WTC11 (cell line): Measurements from ENCODE around the gene GARIN3. TPM values are rescaled to one million over a fixed set of nuclear protein-coding genes. Genes with fewer than 3 reads are reported as not detected.

ENCODE experiments used
- ATAC-seq: fragments of 200-7000 bp; cut with Tn5 transposase; 2 replicates; pipeline ENCODE4 v1.10.0; 2021; ENCODE audit warnings: mild to moderate bottlenecking, moderate library complexity
- CTCF ChIA-PET: fragments of 300-600 bp; sonication (Branson Sonifier 250); formaldehyde crosslinking; loops from one replicate; lab custom pipeline; 2021; ENCODE audit warnings: antibody characterized with exemption; lab: Charles Lee
- POLR2A ChIA-PET: fragments of 350-600 bp; sonication (Branson Sonifier 250); formaldehyde crosslinking; loops from one replicate; lab custom pipeline; 2021; ENCODE audit warnings: antibody characterized with exemption; lab: Charles Lee
- DNase-seq: peaks from one replicate; pipeline ENCODE4 v3.0.0; 2021; ENCODE audit warnings: low spot score
- H3K27ac Mint-ChIP-seq: 2 replicates; pipeline ENCODE4 v1.8.0; 2021; ENCODE audit warnings: mixed read lengths
- H3K27me3 Mint-ChIP-seq: 2 replicates; pipeline ENCODE4 v1.8.0; 2021; ENCODE audit warnings: low read depth, mild to moderate bottlenecking, moderate library complexity, mixed read lengths
- H3K36me3 Mint-ChIP-seq: 2 replicates; pipeline ENCODE4 v1.8.0; 2021; ENCODE audit warnings: mixed read lengths
- H3K4me1 Mint-ChIP-seq: 2 replicates; pipeline ENCODE4 v1.8.0; 2022; ENCODE audit warnings: mixed read lengths
- H3K4me3 Mint-ChIP-seq: 2 replicates; pipeline ENCODE4 v1.8.0; 2021; ENCODE audit warnings: mild to moderate bottlenecking, moderate library complexity, mixed read lengths
- H3K9me3 Mint-ChIP-seq: 2 replicates; pipeline ENCODE4 v1.8.0; 2021; ENCODE audit warnings: mixed read lengths
- CBFB ChIP-seq: sonication (generic); formaldehyde crosslinking; IDR thresholded peaks from 2 replicates; pipeline ENCODE4 v1.8.1; 2022; ENCODE audit warnings: mild to moderate bottlenecking, low read depth, missing genetic modification reagents
- CREB1 ChIP-seq: sonication (generic); formaldehyde crosslinking; IDR thresholded peaks from 2 replicates; pipeline ENCODE4 v1.8.0; 2023; ENCODE audit warnings: mild to moderate bottlenecking, missing genetic modification reagents
- ETV6 ChIP-seq: sonication (generic); formaldehyde crosslinking; IDR thresholded peaks from 2 replicates; pipeline ENCODE4 v1.8.1; 2022; ENCODE audit warnings: mild to moderate bottlenecking, missing genetic modification reagents
- FOXJ3 ChIP-seq: sonication (generic); formaldehyde crosslinking; IDR thresholded peaks from 2 replicates; pipeline ENCODE4 v1.9.0; 2021; ENCODE audit warnings: missing genetic modification reagents, mild to moderate bottlenecking, borderline replicate concordance
- GABPB1 ChIP-seq: sonication (generic); formaldehyde crosslinking; IDR thresholded peaks from 2 replicates; pipeline ENCODE4 v1.8.1; 2023; ENCODE audit warnings: mild to moderate bottlenecking, missing genetic modification reagents
- GTF2I ChIP-seq: fragments of 250-450 bp; sonication (Bioruptor Pico); conservative IDR thresholded peaks from 2 replicates; pipeline ENCODE4 v1.4.0; 2021; ENCODE audit warnings: mild to moderate bottlenecking
- JAZF1 ChIP-seq: fragments of 250-450 bp; sonication (Bioruptor Pico); IDR thresholded peaks from 2 replicates; pipeline ENCODE4 v1.9.0; 2021; ENCODE audit warnings: moderate library complexity, mild to moderate bottlenecking, inconsistent platforms
- SMAD3 ChIP-seq: sonication (generic); formaldehyde crosslinking; IDR thresholded peaks from 2 replicates; pipeline ENCODE4 v1.8.0; 2022; ENCODE audit warnings: missing genetic modification reagents, mild to moderate bottlenecking, borderline replicate concordance
- TCF7 ChIP-seq: sonication (generic); formaldehyde crosslinking; IDR thresholded peaks from 2 replicates; pipeline ENCODE4 v1.8.0; 2022; ENCODE audit warnings: mild to moderate bottlenecking, low read depth, missing genetic modification reagents, moderate library complexity
- ZNF121 ChIP-seq: sonication (generic); formaldehyde crosslinking; IDR thresholded peaks from 2 replicates; pipeline ENCODE4 v1.8.0; 2023; ENCODE audit warnings: missing genetic modification reagents
- ZNF423 ChIP-seq: fragments of 250-450 bp; sonication (Bioruptor Pico); IDR thresholded peaks from 2 replicates; pipeline ENCODE4 v2.1.2; 2022; ENCODE audit warnings: mild to moderate bottlenecking, moderate library complexity
- ZNF671 ChIP-seq: fragments of 250-450 bp; sonication (Bioruptor Pico); IDR thresholded peaks from 2 replicates; pipeline ENCODE4 v1.8.0; 2021; ENCODE audit warnings: mild to moderate bottlenecking
- total RNA-seq: library from RNA; stranded (reverse); gene quantifications from 3 replicates; pipeline ENCODE4 v1.2.3, GENCODE V29; 2021
- TF ChIP-seq, protein P1 (sequence below): sonication (generic); formaldehyde crosslinking; IDR thresholded peaks from 2 replicates; pipeline ENCODE4 v1.8.0; 2022; ENCODE audit warnings: missing genetic modification reagents
- TF ChIP-seq, protein P2 (sequence below): sonication (generic); formaldehyde crosslinking; IDR thresholded peaks from 2 replicates; pipeline ENCODE4 v1.8.1; 2022; ENCODE audit warnings: low read depth, missing genetic modification reagents, borderline replicate concordance
- TF ChIP-seq, protein P3 (sequence below): sonication (generic); formaldehyde crosslinking; IDR thresholded peaks from 2 replicates; pipeline ENCODE4 v1.8.1; 2023; ENCODE audit warnings: mild to moderate bottlenecking, missing genetic modification reagents
- TF ChIP-seq, protein P4 (sequence below): fragments of 250-450 bp; sonication (Bioruptor Pico); IDR thresholded peaks from 2 replicates; pipeline ENCODE4 v1.9.0; 2021; ENCODE audit warnings: moderate library complexity, mild to moderate bottlenecking, inconsistent platforms, borderline replicate concordance
- TF ChIP-seq, protein P5 (sequence below): fragments of 250-450 bp; sonication (Bioruptor Pico); IDR thresholded peaks from 2 replicates; pipeline ENCODE4 v1.9.0; 2021; ENCODE audit warnings: mild to moderate bottlenecking
- TF ChIP-seq, protein P6 (sequence below): sonication (generic); formaldehyde crosslinking; IDR thresholded peaks from 2 replicates; pipeline ENCODE4 v1.8.1; 2023; ENCODE audit warnings: mild to moderate bottlenecking, missing genetic modification reagents
- TF ChIP-seq, protein P7 (sequence below): fragments of 250-450 bp; sonication (Bioruptor Pico); conservative IDR thresholded peaks from 2 replicates; pipeline ENCODE4 v1.9.0; 2021; ENCODE audit warnings: mild to moderate bottlenecking

Gene GARIN3
- total RNA-seq, 1 experiment from 2014 or later, result not detected

DNA sequence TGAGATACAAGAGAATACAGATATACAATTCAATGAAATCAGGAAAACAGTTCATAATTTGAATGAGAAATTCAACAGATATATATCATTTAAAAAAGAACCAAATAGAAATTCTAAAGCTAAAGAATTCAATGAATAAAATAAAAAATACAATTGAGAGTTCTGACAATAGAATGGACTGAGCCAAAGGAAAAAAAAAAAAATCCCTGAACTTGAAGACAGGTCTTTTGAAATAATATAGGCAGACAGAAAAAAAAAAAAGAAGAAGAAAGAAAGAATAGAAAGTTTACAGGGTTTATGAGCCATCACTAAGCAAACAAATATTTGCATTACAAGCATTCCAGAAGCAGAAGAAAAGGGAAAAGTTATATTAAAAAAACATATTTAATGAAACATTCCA is 44.4 kb downstream of the GARIN3 start:
- DNase-seq (no peak), ATAC-seq (no peak)
- POLR2A ChIA-PET, result no interaction called here
- no peaks in the 10 kb centered on the region; the same call in 1 of the 2 replicates for H3K36me3 Mint-ChIP-seq
- H3K4me3 Mint-ChIP-seq, result no peak overlapping the region
- H3K4me1 Mint-ChIP-seq, result peaks cover 6% of the 10 kb centered on the region
- TF ChIP-seq, protein P1, sequence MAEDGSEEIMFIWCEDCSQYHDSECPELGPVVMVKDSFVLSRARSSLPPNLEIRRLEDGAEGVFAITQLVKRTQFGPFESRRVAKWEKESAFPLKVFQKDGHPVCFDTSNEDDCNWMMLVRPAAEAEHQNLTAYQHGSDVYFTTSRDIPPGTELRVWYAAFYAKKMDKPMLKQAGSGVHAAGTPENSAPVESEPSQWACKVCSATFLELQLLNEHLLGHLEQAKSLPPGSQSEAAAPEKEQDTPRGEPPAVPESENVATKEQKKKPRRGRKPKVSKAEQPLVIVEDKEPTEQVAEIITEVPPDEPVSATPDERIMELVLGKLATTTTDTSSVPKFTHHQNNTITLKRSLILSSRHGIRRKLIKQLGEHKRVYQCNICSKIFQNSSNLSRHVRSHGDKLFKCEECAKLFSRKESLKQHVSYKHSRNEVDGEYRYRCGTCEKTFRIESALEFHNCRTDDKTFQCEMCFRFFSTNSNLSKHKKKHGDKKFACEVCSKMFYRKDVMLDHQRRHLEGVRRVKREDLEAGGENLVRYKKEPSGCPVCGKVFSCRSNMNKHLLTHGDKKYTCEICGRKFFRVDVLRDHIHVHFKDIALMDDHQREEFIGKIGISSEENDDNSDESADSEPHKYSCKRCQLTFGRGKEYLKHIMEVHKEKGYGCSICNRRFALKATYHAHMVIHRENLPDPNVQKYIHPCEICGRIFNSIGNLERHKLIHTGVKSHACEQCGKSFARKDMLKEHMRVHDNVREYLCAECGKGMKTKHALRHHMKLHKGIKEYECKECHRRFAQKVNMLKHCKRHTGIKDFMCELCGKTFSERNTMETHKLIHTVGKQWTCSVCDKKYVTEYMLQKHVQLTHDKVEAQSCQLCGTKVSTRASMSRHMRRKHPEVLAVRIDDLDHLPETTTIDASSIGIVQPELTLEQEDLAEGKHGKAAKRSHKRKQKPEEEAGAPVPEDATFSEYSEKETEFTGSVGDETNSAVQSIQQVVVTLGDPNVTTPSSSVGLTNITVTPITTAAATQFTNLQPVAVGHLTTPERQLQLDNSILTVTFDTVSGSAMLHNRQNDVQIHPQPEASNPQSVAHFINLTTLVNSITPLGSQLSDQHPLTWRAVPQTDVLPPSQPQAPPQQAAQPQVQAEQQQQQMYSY, result no peak
- TF ChIP-seq ZNF423 (no peak), SMAD3 (no peak), TCF7 (no peak), JAZF1 (CRISPR knock-in tag) (no peak), GTF2I (no peak), GABPB1 (CRISPR knock-in tag) (no peak), CREB1 (CRISPR knock-in tag) (no peak), ZNF121 (CRISPR knock-in tag) (no peak), ZNF671 (CRISPR knock-in tag) (no peak)
- TF ChIP-seq, protein P2, sequence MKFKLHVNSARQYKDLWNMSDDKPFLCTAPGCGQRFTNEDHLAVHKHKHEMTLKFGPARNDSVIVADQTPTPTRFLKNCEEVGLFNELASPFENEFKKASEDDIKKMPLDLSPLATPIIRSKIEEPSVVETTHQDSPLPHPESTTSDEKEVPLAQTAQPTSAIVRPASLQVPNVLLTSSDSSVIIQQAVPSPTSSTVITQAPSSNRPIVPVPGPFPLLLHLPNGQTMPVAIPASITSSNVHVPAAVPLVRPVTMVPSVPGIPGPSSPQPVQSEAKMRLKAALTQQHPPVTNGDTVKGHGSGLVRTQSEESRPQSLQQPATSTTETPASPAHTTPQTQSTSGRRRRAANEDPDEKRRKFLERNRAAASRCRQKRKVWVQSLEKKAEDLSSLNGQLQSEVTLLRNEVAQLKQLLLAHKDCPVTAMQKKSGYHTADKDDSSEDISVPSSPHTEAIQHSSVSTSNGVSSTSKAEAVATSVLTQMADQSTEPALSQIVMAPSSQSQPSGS, result no peak
- TF ChIP-seq, protein P3, sequence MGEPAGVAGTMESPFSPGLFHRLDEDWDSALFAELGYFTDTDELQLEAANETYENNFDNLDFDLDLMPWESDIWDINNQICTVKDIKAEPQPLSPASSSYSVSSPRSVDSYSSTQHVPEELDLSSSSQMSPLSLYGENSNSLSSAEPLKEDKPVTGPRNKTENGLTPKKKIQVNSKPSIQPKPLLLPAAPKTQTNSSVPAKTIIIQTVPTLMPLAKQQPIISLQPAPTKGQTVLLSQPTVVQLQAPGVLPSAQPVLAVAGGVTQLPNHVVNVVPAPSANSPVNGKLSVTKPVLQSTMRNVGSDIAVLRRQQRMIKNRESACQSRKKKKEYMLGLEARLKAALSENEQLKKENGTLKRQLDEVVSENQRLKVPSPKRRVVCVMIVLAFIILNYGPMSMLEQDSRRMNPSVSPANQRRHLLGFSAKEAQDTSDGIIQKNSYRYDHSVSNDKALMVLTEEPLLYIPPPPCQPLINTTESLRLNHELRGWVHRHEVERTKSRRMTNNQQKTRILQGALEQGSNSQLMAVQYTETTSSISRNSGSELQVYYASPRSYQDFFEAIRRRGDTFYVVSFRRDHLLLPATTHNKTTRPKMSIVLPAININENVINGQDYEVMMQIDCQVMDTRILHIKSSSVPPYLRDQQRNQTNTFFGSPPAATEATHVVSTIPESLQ, result no peak
- H3K27ac Mint-ChIP-seq, result no peak overlapping the region
- CTCF ChIA-PET, result no interaction called here
- H3K9me3 Mint-ChIP-seq, result peaks cover 4% of the 10 kb centered on the region; the same call in 1 of the 2 replicates
- no peaks in the 10 kb centered on the region for H3K27me3 Mint-ChIP-seq

DNA sequence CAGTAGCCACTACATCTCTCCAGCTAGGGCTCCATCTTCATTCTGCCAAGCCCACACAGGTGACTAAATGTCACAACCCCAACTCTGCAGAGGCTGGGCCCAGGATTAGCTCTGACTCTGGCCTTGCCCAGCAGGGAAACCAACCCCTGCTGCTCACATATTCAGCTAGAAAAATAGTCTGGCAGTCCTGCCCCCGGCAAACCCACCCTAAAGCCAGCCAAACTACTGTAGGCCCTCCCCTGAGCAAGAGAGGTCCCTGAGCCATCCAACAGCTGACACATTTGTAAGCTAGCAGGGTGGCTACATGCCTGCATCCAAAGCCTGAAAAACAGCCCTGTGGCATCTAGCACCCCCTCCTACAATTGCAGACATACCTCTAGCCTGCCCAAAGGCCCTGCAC is 46.0 kb downstream of the GARIN3 start:
- no peak overlapping the region for H3K27ac Mint-ChIP-seq
- ChIA-PET CTCF (interaction anchor here (0.8 kb wide), 1 partner anchor 29 kb away, joined by 3 read pairs; no protein-coding TSS in a partner anchor), POLR2A (no interaction called here)
- no peaks in the 10 kb centered on the region for H3K27me3 Mint-ChIP-seq
- no peak overlapping the region for H3K4me3 Mint-ChIP-seq
- H3K36me3 Mint-ChIP-seq, result no peaks in the 10 kb centered on the region; the same call in 1 of the 2 replicates
- no peak for ATAC-seq
- H3K9me3 Mint-ChIP-seq, result peaks cover 4% of the 10 kb centered on the region; the same call in 1 of the 2 replicates
- no peak for DNase-seq
- TF ChIP-seq FOXJ3 (CRISPR knock-in tag) (no peak), ETV6 (CRISPR knock-in tag) (no peak)
- TF ChIP-seq, protein P4, sequence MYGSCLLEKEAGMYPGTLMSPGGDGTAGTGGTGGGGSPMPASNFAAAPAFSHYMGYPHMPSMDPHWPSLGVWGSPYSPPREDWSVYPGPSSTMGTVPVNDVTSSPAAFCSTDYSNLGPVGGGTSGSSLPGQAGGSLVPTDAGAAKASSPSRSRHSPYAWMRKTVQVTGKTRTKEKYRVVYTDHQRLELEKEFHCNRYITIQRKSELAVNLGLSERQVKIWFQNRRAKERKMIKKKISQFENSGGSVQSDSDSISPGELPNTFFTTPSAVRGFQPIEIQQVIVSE (CRISPR knock-in tag), result no peak
- H3K4me1 Mint-ChIP-seq, result no peaks in the 10 kb centered on the region

DNA sequence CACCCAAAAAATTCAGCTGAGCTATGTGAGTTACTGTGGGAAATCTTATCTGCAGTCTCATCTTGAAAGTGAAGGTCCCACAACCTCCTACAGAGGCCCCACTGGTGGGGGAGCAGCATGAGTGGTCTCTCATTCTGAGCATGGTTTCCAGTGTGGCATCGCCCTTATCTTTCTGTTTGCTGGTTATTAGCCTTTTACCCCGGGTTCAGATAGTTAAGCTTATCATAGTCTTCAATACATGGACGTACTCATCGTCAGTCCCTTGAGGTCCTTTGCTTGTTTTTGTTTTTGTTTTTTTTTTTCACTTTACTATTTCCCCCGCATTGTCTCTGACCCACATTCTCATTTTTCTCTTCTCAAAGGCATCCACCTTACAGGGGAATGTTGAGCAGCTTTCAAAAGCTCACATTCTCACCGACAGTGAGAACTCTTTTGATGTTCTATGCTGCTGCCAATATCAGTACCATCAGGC is 49.5 kb downstream of the GARIN3 start:
- no peaks in the 10 kb centered on the region for H3K27me3 Mint-ChIP-seq
- no peak for TF ChIP-seq ZNF423
- TF ChIP-seq CBFB (CRISPR knock-in tag), result no peak
- no peak for TF ChIP-seq JAZF1 (CRISPR knock-in tag)
- TF ChIP-seq, protein P5, sequence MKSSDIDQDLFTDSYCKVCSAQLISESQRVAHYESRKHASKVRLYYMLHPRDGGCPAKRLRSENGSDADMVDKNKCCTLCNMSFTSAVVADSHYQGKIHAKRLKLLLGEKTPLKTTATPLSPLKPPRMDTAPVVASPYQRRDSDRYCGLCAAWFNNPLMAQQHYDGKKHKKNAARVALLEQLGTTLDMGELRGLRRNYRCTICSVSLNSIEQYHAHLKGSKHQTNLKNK (CRISPR knock-in tag), result no peak
- TF ChIP-seq, protein P6, sequence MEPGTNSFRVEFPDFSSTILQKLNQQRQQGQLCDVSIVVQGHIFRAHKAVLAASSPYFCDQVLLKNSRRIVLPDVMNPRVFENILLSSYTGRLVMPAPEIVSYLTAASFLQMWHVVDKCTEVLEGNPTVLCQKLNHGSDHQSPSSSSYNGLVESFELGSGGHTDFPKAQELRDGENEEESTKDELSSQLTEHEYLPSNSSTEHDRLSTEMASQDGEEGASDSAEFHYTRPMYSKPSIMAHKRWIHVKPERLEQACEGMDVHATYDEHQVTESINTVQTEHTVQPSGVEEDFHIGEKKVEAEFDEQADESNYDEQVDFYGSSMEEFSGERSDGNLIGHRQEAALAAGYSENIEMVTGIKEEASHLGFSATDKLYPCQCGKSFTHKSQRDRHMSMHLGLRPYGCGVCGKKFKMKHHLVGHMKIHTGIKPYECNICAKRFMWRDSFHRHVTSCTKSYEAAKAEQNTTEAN (CRISPR knock-in tag), result no peak
- TF ChIP-seq, protein P7, sequence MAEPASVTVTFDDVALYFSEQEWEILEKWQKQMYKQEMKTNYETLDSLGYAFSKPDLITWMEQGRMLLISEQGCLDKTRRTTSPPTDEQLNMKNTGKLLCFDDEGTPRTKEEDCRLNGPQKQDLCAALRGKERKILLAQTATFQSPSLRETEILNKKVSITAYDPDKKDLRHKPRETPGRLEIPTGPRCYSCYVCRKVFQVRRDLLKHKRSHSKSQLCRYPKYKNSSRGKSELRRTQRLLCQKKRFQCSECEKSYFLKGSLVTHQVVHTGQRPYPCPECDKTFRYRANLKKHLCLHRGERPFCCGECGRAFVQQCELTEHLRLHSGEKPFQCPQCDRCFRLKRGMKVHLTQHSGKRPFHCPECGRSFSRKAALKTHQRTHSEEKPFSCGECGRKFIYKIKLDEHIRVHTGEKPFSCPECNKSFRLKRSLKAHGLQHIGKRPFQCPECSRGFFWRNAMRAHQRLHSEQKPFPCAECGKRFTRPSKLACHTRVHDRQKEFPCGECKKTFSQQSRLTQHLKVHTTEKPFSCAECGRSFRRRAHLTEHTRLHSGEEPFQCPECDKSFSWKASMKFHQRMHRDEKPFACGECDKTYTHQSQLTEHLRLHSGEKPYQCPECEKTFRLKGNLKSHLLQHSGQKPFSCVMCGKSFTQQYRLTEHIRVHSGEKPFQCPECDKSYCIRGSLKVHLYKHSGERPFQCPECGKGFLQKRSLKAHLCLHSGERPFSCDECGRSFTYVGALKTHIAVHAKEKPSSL, result no peak

More for the DNA sequence above, 49.5 kb downstream of the GARIN3 start:
- CTCF ChIA-PET, result interaction anchor here (0.6 kb wide), 1 partner anchor 172 kb away, joined by 3 read pairs; no protein-coding TSS in a partner anchor
- Mint-ChIP-seq H3K36me3 (no peaks in the 10 kb centered on the region), H3K4me3 (no peak overlapping the region), H3K27ac (no peak overlapping the region), H3K4me1 (no peaks in the 10 kb centered on the region), H3K9me3 (peaks cover 4% of the 10 kb centered on the region; the same call in 1 of the 2 replicates)
- ATAC-seq (no peak), DNase-seq (no peak)
- POLR2A ChIA-PET, result no interaction called here
